ENCODE measurements around the gene NSA2.
"Not testable (repeated sequence)": the region's sequence is repeated elsewhere in the genome, so short reads cannot be mapped to it uniquely, and the experiment has no call there.

Gene NSA2

DNA sequence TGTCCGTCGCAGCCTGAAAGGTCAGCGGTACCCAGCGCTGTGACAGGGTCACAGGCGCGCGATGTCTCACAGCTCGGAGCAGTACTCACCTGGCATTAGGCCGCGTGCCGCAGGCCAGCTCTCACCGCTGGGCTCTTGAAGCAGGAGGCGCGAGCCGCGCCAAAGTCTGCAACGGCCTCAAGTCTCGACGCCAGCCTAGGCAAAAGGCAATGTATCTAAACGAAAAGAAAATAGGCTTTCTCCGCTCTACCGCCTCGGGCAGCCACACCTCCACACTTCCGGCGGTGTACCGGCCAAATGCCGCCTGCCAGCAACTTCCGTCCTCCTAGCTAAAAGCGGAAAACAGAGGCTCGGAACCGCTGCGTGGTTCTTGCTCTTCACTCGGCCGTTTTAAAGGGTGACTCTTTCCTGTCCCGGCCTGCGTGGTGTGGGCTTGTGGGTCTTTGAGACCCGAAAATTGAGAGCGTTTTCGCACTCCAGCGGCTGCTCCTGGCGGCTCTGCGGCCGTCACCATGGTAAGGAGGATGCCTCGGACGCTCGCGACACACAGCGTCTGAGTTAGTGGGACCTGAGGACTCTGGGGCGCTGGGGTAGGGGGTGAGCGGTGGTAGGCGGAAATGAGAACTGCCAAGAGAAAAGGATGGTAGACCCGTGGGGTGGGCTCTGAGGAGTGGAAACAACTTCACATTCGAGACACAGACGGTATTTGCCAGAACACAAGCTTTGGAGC lies at the start of gene NSA2, which contains the start of gene GFM2:
Gene NSA2, plus strand, starts transcription at position 401 of the 730 bp plus-strand sequence. Its CDS starts 112 bp downstream, at position 513.
Gene GFM2, minus strand, starts transcription at position 269 of the 730 bp plus-strand sequence. CDS start 3,375 bp downstream, outside the sequence.
- DNase-seq, result peak; percentile 38

DNA sequence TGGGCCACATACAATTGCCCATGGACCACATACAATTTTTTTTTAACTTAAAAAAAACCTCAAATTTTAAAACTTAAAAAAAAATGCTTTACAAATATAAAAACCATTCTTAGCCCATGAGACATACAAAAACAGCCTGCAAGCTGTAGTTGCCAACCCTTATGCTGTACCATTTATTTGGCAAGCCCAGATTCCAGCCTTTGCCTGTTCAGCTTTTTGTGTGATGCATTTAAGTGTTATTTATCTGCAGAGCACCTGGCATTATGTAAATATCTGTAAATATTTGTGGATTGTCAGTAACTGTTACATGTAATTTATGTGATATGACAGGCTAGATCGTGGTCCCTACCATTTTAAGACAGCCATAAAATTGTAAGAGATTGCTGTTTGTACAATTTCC lies 49.5 kb upstream of the NSA2 start:
- peak; percentile 61 for DNase-seq

DNA sequence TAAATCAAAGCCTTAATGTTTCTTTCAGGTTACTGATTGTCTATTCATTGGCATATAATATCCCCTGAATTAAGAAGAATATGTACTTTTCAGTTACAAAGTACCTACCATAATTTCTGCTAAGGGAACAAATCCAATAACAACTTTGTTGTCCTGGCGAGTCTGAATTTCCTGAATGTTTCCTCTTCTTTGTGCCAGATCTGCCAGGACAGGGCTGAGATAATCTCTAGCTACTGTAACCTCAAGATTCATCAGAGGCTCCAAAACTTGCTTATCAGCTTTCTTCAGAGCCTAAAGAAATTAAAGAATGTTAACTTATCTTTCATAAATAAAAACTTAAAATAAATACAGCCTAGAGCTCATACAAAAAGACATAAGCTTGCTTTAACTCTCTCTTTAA lies 44.8 kb upstream of the NSA2 start:
- no peak for DNase-seq

DNA sequence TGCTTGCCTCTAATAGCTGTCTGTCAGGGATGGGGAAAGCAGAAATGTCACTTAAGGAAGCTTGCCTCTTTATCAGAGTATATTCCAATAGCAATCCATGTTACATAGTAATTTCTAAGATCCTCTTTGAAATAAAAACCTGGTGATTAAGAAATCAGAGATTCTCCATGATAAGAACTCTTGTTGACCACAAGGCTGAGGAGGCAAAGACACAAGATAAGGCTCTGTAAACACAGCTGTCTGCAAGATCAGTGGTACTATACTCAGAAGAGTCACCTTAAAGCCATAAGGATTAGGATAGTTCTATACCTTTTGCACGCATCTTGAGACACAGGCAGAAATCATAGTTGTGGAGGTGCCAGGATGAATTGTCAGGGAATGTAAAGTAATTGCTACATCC lies 41.7 kb upstream of the NSA2 start:
- no peak for DNase-seq

DNA sequence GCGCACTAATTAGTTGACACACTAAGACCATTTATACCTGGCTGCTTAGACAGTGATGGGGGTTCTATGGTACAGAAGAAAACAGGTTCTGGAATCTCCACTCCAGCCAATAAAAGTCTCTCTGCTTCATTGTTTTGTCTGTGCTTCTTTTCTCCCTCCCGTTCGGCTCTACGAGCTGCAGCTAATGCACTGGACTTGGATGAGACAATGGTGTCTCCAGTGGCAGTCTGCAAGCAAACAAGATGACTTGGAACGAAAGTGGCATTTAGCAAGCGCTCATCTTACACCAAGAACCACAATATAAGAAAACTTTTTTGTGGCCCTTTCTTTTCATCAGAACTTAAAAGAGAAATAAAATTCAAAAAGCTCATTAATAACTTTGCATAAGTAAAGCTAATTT lies 30.3 kb upstream of the NSA2 start:
- DNase-seq, result no peak

DNA sequence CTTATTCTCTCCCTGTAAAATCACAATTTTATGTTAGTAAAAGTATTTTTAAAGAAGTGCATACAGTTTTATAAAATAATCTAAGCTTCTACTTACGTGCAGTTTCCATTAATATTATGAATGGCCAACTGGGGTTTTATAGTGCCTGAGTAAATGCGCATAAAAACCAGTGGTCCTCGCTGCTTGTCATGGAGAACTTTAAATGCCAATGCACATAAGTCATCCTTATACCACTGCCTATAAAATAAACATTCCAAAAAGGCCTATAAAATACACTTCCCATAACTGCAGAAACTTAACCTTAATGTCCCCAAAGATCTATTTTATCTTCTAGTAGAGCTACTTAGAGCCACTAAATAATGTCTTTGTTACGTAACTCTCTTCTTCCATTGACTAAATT lies 28.6 kb upstream of the NSA2 start:
- no peak for DNase-seq

DNA sequence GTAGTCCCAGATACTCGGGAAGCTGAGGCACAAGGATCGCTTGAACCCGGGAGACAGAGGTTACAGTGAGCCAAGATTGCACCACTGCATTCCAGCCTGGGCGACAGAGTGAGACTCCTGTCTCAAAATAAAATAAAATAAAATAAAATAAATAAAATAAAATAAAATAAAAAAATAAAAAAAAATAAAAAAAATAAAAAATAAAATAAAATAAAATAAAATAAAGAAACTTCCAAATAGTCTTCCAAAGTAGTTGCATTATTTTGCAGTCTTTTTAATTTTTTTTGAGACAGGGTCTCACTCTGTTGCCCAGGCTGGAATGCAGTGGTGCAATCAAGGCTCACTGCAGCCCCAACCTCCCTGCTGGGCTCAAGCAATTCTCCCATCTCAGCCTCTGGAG lies 18.3 kb upstream of the NSA2 start:
- DNase-seq, result not testable (repeated sequence)

GRCh38 chr5:74761241-74761640 lies 5.8 kb upstream of the NSA2 start:
- no peak for DNase-seq

- DNase-seq, result no peak
Observed at GRCh38 chr5:74762599-74762998, 4.5 kb upstream of the NSA2 start.

GRCh38 chr5:74763504-74763903 lies 3.5 kb upstream of the NSA2 start:
- DNase-seq, result no peak

- peak; percentile 79 for DNase-seq
Observed at GRCh38 chr5:74765201-74765600, 1.8 kb upstream of the NSA2 start.

GRCh38 chr5:74765929-74766328 lies 1.1 kb upstream of the NSA2 start:
- DNase-seq, result no peak

- DNase-seq, result no peak
Observed at GRCh38 chr5:74766418-74766848, 616 bp upstream of the NSA2 start.

DNA sequence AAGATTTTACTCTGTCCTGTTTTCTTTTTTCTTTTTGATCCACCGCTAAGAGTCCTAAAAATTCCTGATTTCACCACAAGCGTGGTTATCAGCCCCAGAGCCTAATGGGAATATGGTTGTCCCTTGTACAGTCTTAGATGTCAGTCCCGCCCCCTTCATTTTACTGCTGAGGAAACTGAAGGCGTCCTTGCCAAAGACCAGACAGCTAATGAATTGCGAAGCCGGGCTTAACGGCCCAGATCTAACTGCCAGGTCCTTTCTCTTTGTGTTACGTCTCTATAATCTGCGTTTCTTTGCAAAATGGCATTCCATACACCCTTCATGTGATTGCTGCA lies 497 bp downstream of the NSA2 start:
- no peak for DNase-seq

GRCh38 chr5:74772359-74772758 lies 5.3 kb downstream of the NSA2 start:
- no peak for DNase-seq

- no peak for DNase-seq
Observed at GRCh38 chr5:74778609-74779008, 11.6 kb downstream of the NSA2 start.

GRCh38 chr5:74786851-74787250 lies 19.8 kb downstream of the NSA2 start:
- no peak for DNase-seq

DNA sequence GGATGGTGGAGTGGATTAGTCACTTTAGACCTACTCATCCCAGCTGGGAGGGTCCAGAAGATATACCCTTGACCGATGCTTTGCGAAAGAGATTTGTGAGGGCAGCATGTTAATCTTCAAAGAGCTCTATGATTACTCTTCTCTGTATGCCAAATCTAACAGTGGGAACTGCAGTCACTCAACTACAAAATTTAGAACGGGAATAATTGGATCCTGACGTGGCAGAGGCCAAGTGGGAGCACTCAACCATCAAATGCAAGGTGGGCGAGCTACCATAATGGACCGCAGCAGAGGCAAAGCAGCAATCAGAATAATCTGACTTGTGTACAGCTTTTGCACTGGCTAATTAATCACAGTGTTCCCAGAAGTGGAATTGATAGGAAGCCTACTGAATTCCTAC lies 20.4 kb downstream of the NSA2 start:
- no peak for DNase-seq

- DNase-seq, result not testable (repeated sequence)
Observed at GRCh38 chr5:74791669-74792068, 24.6 kb downstream of the NSA2 start.

DNA sequence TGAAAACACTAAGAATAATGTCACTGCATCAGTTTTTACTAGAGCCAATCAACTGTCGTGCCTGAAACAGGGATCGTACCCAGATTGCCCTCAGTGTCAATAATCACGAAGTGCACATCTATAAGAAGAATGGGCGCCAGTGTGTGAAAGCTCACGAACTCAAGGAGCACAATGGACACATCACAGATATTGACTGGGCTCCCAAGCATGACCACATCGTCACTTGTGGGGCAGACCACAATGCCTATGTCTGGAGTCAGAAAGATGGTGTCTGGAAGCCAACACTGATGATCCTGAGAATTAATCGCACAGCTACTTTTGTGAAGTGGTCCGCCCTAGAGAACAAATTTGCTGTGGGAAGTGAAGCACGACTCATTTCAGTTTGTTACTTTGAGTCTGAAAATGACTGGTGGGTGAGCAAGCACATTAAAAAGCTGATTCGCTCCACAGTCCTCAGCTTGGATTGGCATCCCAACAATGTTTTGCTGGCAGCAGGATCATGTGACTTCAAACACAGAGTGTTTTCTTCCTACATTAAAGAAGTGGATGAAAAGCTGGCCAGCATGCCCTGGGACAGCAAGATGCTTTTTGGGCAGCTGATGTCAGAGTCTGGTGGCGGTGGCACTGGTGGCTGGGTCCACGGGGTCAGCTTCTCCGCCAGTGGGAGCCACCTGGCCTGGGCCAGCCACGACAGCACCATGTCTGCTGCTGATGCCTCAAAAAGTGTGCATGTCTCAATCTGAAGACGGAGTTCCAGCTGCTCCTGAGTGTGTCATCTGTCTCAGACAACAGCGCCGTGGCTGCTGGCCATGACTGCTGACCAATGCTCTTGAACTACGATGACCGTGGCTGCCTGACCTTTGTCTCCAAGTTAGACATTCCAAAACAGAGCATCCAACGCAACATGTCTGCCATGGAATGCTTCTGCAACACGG lies 32.2 kb downstream of the NSA2 start:
- no peak for DNase-seq

- no peak for DNase-seq
Observed at GRCh38 chr5:74801197-74801596, 34.1 kb downstream of the NSA2 start.

GRCh38 chr5:74801941-74802340 lies 34.9 kb downstream of the NSA2 start:
- DNase-seq, result no peak

DNA sequence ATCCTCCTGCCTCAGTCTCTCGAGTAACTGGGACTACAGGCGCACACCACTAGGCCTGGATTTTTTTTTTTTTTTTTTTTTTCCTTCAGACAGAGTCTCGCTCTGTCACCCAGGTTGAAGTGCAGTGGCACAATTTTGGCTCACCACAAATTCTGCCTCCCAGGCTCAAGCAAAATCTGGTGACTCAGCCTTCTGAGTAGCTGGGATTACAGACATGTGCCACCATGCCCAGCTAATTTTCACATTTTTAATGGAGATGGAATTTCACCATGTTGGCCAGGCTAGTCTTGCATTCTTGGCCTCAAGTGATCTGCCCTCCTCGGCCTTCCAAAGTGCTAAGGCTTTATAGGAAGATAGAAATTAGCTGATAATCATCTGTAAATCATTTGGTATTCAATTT lies 43.9 kb downstream of the NSA2 start:
- no peak for DNase-seq

DNA sequence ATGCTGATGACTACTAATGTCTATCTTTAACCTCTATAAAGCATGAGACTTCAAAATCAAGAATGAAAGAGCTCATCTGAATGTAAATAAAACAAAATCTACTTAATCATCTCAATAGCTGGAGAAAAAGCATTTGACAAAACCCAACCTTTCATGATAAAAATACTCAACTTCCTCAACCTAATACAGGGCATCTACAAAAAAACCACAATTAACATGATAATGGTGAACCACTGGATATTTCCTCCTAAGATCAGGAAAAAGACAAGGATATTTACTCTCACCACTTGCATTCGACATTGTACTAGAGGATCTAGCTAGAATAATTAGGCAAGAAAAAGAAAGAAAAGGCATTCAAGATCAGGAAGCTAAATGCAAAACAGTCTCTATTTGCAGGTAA lies 49.8 kb downstream of the NSA2 start:
- no peak for DNase-seq
